HL-60 (cell line): Measurements from ENCODE around the gene VTI1A.

Experiments
- DNase-seq, 2 experiments: peaks; one replicate each; pipeline ENCODE4 v3.0.0-alpha.2; 2010 to 2020; ENCODE audit warnings: low read depth in 1 of 2, low spot score in 1 of 2
- H3K27ac ChIP-seq: fragments of 250-450 bp; sonication (Bioruptor Pico); replicated peaks from 2 replicates; pipeline ENCODE4 v1.5.1; 2020; ENCODE audit warnings: mild to moderate bottlenecking, moderate library complexity
- H3K27me3 ChIP-seq: fragments of 250-450 bp; sonication (Bioruptor Pico); 2 replicates; pipeline ENCODE4 v1.5.1; 2021; ENCODE audit warnings: mild to moderate bottlenecking, moderate library complexity; ENCODE audit not compliant: insufficient read depth, poor library complexity, severe bottlenecking
- H3K4me3 ChIP-seq: replicated peaks from 2 replicates; pipeline ENCODE4 v1.5.1; 2011; ENCODE audit warnings: mild to moderate bottlenecking, control low read depth, low read length; ENCODE audit not compliant: insufficient read depth
- CTCF ChIP-seq: IDR thresholded peaks from one replicate; pipeline ENCODE4 v1.5.1; 2011; ENCODE audit warnings: low read length, control low read depth, inconsistent platforms; ENCODE audit not compliant: insufficient read depth
- GABPA ChIP-seq: IDR thresholded peaks from 2 replicates; pipeline ENCODE4 v1.6.1; 2012; ENCODE audit warnings: low read depth
- POLR2AphosphoS5 ChIP-seq: IDR thresholded peaks from 2 replicates; pipeline ENCODE4 v1.6.1; 2012; ENCODE audit warnings: low read depth
- REST ChIP-seq: IDR thresholded peaks from 2 replicates; pipeline ENCODE4 v1.6.1; 2012; ENCODE audit warnings: low read depth; ENCODE audit not compliant: insufficient replicate concordance
- SPI1 ChIP-seq: IDR thresholded peaks from 2 replicates; pipeline ENCODE4 v1.6.1; 2012; ENCODE audit warnings: low read depth, mild to moderate bottlenecking, borderline replicate concordance

The VTI1A gene

GRCh38 chr10:112649822-112650152 is 202.8 kb downstream of the VTI1A start:
- no peak for TF ChIP-seq POLR2AphosphoS5
- TF ChIP-seq SPI1 = no peak
- TF ChIP-seq GABPA = no peak
- TF ChIP-seq REST = no peak
- no peak for TF ChIP-seq CTCF
- H3K27me3 ChIP-seq = no peaks in the 10 kb centered on the region
- no peak overlapping the region for H3K27ac ChIP-seq
- no peak for DNase-seq
- no peak overlapping the region for H3K4me3 ChIP-seq

DNA sequence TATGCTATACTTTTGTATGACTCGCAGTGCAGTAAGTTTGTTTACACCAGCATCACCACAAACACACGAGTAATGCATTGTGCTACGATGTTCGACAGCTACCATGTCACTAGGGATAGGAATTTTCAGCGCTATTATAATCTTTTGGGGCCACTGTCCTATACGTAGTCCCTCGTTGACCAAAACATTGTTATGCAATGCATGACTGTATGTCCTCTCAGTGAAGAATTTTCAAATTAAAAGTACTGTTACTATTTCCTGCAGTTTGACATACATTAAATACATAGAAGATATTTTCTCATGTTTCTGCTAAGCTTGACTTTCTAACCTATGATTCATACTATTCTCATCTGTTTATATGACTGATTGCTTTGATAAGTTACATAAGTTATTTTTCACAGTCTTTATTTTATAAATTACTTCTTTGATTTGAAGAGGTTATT is 203.6 kb downstream of the VTI1A start:
- H3K4me3 ChIP-seq = no peak overlapping the region
- no peak for DNase-seq
- TF ChIP-seq CTCF = no peak
- TF ChIP-seq SPI1 = no peak
- no peak for TF ChIP-seq GABPA
- TF ChIP-seq POLR2AphosphoS5 = no peak
- no peak for TF ChIP-seq REST
- H3K27ac ChIP-seq = no peak overlapping the region
- no peaks in the 10 kb centered on the region for H3K27me3 ChIP-seq

GRCh38 chr10:112653215-112653614 is 206.2 kb downstream of the VTI1A start:
- no peak overlapping the region for H3K27ac ChIP-seq
- TF ChIP-seq GABPA = no peak
- TF ChIP-seq REST = no peak
- no peak for TF ChIP-seq POLR2AphosphoS5
- TF ChIP-seq SPI1 = no peak
- TF ChIP-seq CTCF = no peak
- H3K4me3 ChIP-seq = no peak overlapping the region
- no peaks in the 10 kb centered on the region for H3K27me3 ChIP-seq
- DNase-seq = no peak
